ENCODE measurements around the gene CRADD.
"Not testable (repeated sequence)": the region's sequence is repeated elsewhere in the genome, so short reads cannot be mapped to it uniquely, and the experiment has no call there.

Gene CRADD

DNA sequence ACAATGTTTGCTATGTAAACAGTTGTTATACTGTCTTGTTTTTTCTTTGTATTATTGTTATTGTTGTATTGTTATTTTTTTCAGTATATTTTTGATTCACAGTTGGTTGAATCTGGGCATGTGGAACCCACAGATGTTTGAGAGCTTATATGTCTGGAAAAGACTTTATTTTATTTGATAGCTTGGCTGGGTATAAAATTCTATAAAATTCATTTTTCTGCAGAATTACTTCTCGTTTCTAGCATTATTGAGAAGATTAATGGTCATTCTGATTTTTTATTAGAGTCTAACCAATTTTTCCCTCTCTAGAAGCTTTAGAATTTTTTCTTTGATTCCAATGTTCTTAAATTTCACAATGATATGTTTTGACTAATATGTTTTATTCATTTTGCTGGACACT lies 188.6 kb downstream of the CRADD start:
- no peak for DNase-seq (ENCODE audit: low read depth in 2 of 3, low spot score in 2 of 3)

DNA sequence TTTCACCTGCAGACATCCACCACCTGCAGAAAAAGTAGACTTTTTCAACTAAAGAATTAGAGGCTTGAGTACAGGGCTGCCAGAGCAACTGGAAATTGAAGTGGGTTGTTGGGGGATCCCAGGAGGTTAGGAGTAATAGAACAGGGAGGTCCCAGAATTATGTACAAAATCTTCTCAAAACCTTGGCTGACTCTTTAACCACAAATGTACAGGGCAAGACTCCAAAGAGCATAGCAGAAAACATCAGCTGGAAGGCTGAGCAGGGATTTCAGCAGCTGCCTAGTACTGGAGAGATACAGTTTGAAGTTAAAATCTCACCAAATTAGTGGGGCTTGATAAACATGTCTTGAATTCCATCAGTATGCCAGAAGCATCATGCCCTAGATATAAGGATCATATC lies 191.6 kb downstream of the CRADD start:
- DNase-seq (ENCODE audit: low read depth in 2 of 3, low spot score in 2 of 3) = no peak

DNA sequence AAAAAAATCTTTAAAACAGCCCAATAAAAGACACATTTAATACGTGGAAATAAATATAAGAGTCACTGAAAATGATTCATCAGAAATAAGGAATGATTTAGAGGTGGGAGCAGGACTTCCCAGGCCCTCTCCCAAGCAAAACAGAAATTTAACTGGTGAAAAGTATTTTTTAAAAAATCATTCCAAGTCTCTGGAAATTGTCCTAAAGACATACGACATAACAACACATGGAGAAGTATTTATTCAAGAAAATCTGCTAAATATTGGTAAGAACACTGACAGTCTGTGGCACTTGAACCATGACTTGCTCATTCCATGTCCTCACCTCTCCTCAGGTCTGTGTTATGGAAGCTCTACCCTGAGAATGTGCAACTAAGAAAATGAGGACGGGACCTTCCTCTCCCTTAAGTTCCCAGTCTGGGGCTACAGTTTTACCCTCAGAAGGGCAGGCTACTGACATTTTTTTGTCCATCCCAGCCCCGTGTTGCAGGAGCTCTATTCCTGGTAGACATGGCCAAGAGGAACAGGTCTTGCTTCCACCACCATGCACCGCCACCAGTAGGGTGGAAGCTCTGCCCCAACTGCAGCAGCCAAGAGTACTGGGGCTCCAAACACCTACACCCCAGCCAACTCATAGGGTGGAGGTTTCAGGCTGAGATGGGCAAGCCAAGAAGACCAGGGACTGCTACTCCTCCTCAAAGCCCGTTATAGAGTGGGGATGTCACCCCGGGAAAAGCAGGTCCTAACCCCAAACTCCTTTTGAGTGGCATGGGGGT lies 193.0 kb downstream of the CRADD start:
- no peak for DNase-seq (ENCODE audit: low read depth in 2 of 3, low spot score in 2 of 3)

DNA sequence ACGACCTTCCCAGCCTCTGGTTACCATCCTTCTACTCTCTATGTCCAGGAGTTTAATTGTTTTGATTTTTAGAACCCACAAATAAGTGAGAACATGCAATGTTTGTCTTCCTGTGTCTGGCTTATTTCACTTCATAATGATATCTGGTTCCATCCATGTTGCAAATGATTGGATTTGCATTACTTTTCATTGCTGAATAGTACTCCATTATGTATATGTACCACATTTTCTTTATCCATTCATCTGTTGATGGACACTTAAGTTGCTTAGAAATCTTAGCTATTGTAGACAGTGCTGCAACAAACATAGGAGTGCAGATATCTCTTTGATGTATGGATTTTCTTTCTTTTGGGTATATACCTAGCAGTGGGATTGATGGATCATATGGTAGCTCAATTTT lies 194.4 kb downstream of the CRADD start:
- DNase-seq (ENCODE audit: low read depth in 2 of 3, low spot score in 2 of 3) = not testable (repeated sequence)

DNA sequence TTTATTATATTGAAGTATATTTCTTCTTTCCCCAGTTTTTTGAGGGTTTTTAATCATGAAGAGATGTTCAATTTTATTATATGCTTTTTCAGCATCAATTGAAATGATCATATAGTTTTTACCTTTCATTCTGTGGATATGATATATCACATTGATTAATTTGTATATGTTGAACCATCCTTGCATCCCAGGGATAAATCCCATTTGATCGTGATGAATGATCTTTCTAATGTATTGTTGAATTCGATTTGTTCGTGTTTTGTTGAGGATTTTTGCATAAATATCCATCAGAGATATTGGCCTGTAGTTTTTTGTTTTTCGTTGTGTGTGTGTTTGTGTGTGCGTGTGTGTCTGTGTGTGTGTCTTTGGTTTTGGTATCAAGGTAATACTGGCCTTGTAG lies 196.4 kb downstream of the CRADD start:
- DNase-seq (ENCODE audit: low read depth in 2 of 3, low spot score in 2 of 3) = no peak

DNA sequence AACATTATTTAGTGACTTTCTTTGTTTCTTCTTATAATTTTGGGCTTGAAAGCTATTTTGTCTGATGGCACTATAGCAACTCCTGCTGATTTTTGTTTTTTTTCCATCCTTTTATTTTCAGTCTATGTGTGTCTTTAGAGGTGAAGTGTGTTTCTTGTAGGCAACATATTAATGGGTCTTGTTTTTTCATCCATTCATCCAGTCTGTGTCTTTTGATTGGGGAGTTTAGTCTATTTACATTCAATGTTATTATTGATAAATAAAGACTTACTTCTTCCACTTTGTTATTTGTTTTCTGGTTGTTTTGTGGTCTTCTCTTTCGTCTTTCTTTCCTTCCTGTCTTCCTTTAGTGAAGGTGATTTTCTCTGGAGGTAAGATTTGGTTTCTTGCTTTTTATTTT lies 198.0 kb downstream of the CRADD start:
- DNase-seq (ENCODE audit: low read depth in 2 of 3, low spot score in 2 of 3) = no peak

DNA sequence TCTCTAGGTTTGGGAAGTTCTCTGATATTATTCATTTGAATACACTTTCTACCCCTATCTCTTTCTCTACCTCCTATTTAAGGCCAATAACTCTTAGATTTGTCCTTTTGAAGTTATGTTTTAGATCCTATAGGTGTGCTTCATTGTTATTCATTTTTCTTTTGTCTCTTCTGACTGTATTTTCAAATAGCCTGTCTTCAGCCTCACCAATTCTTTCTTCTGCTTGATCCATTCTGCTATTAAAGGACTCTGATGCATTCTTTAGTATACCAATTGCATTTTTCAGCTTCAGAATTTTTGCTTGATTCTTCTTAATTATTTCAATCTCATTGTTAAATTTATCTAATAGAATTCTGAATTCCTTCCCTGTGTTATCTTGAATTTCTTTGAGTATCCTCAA lies 199.2 kb downstream of the CRADD start:
- DNase-seq (ENCODE audit: low read depth in 2 of 3, low spot score in 2 of 3) = no peak

DNA sequence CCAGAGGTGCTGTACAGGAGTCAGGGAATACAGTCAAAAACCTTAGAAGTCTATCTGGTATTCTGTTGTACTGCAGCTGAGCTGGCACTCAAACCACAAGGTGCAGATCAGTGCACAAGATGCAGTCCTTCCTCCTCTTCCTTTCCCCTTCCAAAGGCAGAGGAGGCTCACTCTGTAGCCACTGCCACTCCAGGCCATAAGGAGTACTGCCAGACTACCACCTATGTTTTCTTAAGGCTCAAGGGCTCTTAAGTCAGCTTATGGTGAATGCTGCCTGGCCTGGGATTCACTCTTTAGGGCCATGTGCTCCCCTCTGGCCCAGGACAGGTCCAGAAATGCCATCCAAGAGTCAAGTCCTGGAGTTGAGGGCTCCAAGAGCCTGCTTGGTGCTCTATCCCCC lies 200.3 kb downstream of the CRADD start:
- DNase-seq (ENCODE audit: low read depth in 2 of 3, low spot score in 2 of 3) = no peak

DNA sequence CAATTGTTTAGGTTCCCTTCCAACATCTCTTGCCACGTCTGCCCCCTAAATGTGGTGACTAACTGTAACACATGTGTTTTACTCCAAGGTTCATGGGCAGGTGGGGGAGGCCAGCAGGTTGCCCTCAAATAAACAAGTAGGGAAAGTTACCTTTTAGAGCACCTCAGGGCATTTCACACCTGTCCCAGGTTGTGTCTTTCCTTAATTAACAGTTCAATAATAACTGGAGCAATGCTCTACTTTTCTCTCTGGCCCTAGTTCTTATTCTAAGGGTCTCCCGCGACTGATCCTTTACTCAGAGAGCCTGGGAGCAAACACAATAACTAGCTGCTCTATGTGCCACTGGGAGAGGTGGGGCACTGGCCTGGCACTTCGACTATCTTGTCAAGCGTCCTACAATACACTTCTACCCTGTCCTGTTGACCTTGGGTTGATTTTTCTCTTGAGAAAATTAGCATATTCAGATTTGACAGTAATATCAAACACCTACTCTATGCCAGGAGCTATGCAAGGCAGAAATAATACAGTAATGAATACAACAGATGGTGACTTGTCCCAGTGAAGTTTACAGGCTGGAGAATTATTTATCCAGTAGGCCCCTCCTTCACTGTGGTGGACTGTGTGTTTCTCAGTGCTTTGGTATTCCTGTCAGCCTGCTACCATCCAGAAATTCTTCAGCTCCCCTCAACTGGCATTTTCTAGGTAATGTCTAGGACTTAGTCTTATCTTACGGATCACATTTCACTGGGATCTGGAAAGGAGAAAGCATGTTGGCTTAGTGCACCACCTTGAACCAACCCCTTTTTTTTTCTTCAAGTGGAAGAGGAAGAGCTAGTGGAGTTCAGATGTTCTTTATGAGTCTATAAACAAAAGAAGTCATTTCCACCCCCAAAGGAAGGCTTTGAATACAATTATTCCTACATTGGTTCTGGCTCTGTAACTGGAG lies 202.6 kb downstream of the CRADD start:
- DNase-seq (ENCODE audit: low read depth in 2 of 3, low spot score in 2 of 3) = no peak

DNA sequence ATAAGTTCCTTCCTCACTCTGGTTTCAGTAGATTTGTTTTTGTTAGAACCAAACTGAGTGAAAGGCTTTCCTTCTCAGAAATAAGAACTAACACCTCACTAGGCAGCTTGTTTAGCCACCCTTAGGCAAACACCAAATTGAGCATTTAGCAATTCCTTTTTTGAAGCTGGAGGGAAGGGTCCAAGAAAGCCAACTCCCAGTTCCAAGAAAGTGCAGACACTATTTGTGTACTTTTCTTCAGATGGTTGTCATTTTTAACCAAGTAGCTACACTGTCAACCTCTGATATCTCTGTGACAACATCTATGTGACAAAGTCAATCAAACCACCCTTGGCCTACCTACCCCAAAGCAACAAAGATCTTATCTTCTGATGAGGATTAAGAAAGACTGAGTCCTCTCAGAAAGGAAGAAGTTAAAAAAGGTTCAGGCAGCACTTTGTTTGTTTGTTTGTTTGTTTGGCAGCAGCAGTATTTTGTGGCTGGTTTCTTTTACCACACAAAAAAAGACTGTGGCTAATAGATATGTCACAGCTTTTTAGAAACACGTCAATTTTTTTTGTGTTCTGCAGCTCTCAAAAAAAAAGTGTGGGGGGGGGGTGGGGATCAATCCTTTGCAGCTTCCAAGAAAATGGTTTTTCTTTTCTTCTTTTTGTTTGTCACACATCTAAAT lies 203.8 kb downstream of the CRADD start:
- DNase-seq (ENCODE audit: low read depth in 2 of 3, low spot score in 2 of 3) = no peak

DNA sequence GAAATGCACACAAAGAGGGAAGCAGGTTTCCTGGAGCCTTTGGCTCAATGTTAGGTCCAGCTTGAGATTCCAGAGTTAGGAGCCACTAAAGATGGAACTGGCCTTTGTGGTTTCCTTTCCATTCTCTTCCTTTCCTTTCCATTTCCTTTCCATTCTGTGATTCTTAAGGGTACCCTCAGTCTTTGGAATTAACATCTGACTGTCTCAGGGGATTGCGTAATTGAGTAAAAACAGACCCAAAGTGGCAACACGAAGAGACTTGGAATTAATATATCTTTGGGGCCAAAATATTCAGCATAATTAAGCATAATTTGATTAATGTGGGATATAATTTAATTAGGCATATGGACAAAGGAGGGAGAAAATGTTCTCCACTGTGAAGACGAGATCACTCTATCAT lies 205.6 kb downstream of the CRADD start:
- no peak for DNase-seq (ENCODE audit: low read depth in 2 of 3, low spot score in 2 of 3)

DNA sequence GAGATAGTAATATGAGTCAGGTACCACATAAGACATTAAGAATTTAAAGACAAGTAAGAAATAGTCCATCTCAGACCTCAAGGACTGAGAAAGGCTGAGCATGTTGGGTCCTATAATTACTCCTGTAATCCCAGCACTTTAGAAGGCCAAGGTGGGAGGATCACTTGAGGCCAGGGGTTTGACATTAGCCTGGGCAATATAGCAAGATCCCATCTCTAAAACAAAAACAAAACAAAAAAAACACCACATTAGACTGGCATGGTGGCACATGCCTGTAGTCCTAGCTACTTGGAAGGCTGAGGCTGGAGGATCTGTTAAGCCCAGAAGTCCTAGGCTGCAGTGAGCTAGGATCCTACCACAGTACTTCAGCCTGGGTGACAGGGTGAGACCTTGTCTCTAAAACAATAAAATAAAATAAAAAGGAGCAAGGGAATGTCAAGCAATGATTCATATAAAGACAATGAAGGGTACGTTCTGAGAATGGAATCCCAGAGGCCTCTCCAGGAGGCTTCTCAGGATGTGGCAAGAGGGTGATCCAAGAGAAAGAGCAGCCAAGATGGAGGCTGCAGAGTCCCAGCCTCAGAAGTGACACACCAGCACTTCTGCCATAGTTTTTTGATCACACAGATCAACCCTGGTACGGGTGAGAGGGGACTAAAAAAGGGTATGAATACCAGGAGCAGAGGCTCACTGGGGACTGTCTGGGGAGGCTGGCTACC lies 206.4 kb downstream of the CRADD start:
- no peak for DNase-seq (ENCODE audit: low read depth in 2 of 3, low spot score in 2 of 3)

DNA sequence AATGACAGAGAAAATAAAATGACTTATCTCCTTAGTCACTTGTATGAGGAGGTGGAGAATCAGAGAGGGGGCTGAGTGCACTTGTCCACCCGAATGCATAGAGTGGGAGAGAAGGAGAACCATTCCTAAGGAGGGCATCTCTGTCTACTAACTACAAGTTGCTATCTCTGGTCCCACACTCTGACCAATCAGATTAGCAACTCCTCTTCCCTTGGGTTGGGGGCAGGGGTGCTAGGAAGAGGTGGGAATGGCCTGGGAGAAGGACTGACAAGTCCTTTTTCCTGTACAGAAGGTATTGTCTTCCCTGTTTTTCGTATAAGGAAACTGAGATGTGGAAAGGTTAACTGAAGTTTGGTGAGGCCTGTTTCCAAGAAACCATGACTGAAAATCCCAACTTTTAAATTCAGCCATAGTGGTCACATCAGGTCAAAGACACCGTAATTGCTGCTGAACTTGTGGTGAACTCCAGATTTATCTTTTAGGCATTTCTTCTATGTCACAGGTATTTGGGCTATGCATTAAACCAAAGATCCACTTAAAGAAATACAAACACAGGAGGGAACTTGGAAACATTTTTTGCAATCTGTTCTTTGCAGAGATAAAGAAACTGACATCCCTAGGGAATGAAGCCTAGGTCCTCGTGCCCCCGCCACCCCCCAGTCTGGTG lies 207.8 kb downstream of the CRADD start:
- DNase-seq (ENCODE audit: low read depth in 2 of 3, low spot score in 2 of 3) = no peak

DNA sequence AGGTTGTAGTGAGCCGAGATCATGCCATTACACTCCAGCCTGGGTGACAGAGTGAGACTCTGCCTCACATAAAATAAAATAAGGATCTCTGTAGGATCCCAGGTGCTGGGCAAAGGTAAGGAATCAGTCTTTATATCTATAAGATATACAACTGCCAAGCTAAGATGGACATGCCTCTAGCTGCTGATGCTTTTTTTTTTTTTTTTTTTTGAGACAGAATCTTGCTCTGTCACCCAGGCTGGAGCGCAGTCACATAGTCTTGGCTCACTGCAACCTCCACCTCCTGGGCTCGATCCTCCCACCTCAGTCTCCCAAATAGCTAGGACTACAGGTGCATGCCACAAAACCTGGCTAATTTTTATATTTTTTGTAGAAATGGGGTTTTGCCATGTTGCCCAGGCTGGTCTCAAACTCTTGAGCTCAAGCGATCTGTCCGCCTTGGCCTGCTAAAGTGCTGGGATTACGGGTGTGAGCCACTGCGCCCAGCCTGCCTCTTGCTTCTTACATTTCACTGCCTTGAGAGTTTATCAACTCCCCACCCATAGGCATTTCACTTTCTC lies 208.9 kb downstream of the CRADD start:
- DNase-seq (ENCODE audit: low read depth in 2 of 3, low spot score in 2 of 3) = not testable (repeated sequence)

DNA sequence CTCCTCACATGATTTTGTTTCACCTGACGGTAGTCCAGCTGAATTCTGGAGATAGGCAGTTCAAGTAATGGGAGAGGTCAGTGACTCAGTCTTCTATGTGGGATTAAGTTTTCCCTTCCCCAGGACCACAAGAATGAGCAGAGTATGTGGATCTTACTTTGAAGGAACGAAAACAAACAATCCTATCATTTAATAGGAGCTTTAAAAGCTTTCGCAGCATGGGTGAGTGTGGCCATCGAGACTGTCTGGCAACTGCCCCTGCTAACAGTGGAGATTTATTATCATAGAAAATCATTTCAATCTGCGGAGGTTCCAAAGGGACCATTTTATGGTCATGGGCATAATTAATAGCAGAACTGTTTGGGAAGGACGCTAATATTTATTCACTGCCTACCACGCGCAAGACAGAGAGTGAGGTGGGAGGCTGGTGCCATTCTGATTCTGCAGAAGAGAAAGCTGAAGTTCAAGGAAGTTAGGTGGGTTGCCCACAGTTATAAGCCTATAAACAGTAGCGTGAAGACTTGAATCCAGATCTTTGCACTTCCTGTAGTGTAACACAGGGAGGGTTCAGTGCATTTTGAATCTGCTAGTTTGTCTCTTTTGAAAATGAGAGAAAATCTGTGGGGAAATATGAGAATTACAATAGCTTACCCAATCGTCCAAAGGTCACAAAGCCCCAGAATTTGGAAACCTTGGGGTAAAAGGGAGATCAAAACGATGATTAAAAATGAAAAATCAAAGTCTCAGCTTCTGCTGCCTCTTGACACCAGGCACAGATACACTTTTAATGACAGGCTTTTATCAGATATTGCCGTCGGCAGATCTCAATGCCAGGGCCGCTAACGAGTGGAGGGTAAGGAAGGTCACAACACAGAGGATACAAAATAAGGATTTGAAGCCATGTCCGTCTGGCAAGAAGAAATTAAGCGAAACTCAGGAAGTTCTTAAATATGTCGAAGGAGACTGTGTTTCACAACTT lies 209.6 kb downstream of the CRADD start:
- no peak for DNase-seq (ENCODE audit: low read depth in 2 of 3, low spot score in 2 of 3)

DNA sequence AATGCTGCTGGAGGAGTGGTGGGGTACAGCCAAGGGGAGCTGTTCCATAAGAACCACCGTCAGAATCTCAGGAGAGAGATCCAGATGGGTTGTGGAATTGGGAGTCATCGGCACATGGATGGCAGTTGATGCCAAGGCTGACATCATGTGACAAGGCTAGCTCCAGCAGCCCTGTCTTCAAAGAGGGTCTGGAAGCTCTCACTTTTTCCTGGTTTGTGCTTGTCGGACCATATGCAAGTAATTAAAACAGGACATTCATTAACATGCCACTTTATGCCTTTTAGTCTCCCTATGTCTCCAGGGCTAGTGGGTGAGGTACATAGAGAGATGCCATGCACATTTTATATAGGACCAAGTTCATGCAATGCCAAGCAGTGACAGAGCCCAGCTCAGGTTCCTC lies 211.8 kb downstream of the CRADD start:
- no peak for DNase-seq (ENCODE audit: low read depth in 2 of 3, low spot score in 2 of 3)

DNA sequence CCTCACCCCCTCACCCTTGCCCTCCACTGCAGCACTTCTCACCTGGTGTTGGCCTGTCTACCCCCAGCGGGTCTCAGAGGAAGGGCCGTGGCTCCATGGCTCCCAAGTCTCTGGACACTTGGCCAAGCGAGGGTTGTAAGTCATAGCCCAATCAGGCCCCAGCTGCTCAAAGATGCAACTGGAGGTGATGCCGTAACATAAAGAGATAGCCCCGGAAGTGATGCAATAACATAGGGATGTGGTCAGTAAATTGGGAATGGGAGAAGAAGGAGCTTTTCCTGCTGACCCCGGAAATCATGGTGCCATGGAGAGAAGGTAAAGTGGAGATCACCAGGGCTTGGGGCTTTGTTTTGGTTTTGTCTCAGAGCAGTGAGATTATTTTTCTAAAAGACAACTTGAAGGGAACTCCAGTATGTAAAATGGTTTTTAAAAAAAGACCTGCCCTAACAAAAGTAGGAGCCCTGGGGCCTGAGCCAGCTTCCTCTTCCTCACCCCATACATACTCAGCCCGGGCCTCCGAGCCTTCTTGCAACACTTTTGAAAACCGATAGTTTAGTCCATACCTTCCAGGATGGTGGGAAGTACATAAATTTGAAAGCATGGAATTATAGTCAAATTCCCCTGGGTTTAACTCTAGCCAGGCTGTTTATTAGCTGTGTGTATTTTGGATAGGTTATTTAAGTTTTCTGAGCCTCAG lies 212.5 kb downstream of the CRADD start:
- DNase-seq (ENCODE audit: low read depth in 2 of 3, low spot score in 2 of 3) = no peak

DNA sequence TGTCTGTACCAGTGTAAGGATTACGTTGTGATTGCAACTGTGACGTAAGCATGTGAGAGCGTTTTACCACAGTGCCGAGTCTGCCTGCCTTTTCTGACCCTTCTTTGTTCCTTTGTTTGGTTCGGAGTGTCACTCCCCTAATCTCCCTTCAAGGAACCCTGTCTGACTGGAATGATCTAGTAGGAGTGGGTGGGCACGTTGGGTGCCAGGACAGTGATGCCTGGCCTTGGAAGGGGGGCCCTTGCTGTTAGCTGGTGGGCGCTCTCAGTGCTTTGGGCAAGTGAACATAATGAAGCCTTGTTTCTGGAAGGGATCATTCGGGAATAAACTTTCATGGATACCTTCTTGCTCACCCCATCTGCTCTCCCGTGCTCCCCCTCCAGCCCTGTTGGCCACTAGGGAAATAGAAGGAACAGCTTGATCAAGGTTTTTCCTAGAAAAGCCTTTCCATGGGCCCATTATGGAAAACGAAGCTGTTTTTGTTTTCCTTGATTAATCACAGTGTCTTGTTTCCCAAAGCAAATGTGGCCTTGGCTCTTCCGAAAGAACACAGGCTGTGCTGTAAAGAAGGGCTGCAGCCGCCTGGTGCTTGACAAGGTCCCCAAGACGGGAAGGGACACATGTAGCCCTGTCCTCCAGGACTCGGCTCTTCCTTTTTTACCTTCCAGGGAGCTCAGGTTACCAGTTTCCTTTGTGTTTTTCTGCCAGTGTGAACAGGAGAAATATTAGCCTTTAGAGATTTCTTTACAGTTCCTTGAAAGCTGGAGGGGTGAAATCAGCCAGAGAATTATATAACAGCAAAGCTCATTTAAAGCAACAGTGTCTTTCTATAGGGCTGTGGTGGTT lies 215.5 kb downstream of the CRADD start:
- DNase-seq (ENCODE audit: low read depth in 2 of 3, low spot score in 2 of 3) = no peak

Data from activated CD8-positive, alpha-beta memory T cell treated with anti-CD3 and anti-CD28 coated beads for 48 hours (primary cell).